HepG2 (cell line): ENCODE results near the gene ZBED5. TPM values are rescaled to one million over a fixed set of nuclear protein-coding genes. Genes with fewer than 3 reads are reported as not detected.

Experiments
- ATAC-seq: fragments of 200-7000 bp; cut with Tn5 transposase; 3 replicates; pipeline ENCODE4 v1.9.1; 2020; ENCODE audit warnings: mild to moderate bottlenecking, moderate library complexity
- BruUV-seq: library from RNA; stranded (reverse); fragments of 400-500 nt; replicated peaks from 2 replicates; lab custom pipeline; 2021; lab: Mats Ljungman, UMichigan
- CTCF ChIA-PET: fragments of 300-600 bp; formaldehyde crosslinking; extraction: SDS; loops from one replicate; lab custom pipeline; 2021; ENCODE audit warnings: low total read pairs, inconsistent platforms, low intra/inter-chr PET ratio; lab: Yijun Ruan, JAX
- POLR2A ChIA-PET: fragments of 350-600 bp; sonication (Branson Sonifier 250); formaldehyde crosslinking; loops from one replicate; lab custom pipeline; 2020; ENCODE audit warnings: antibody characterized with exemption, inconsistent platforms; lab: Yijun Ruan, JAX
- DNase-seq: peaks from one replicate; pipeline ENCODE4 v3.0.0-alpha.2; 2015; ENCODE audit warnings: low spot score
- FAIRE-seq: peaks from 3 replicates; lab custom pipeline; 2011; peaks lifted over from hg19 to GRCh38; lab: Jason Lieb, UNC
- H2AFZ ChIP-seq: one replicate; pipeline ENCODE4 v1.6.1; 2011; ENCODE audit warnings: low read length, inconsistent platforms
- H3K27ac ChIP-seq: fragments of 300-600 bp; 3 replicates; pipeline ENCODE4 v1.8.0; 2011; ENCODE audit warnings: mixed run types, mild to moderate bottlenecking, mixed read lengths, low read length, inconsistent platforms; ENCODE audit not compliant: insufficient read depth; ENCODE audit errors: extremely low read length
- H3K27me3 ChIP-seq, 2 experiments: fragments of 200-600 bp in 1 of 2; 2 replicates in 1 of 2; 3 replicates in 1 of 2; pipeline versions ENCODE4 v1.6.0 to v1.8.0; 2011; ENCODE audit warnings: low read length in 2 of 2, mild to moderate bottlenecking in 2 of 2, moderate library complexity in 2 of 2, inconsistent platforms in 1 of 2; ENCODE audit not compliant: insufficient read depth in 2 of 2, control insufficient read depth in 1 of 2
- H3K36me3 ChIP-seq, 2 experiments: fragments of 200-600 bp in 1 of 2; replicated peaks in 1 of 2; 2 replicates in 1 of 2; 3 replicates in 1 of 2; pipeline versions ENCODE4 v1.5.1 to v1.8.0; 2011; ENCODE audit warnings: low read length in 2 of 2, inconsistent platforms in 1 of 2; ENCODE audit not compliant: insufficient read depth in 2 of 2, control insufficient read depth in 1 of 2
- H3K4me1 ChIP-seq: 2 replicates; pipeline ENCODE4 v1.5.1; 2012; ENCODE audit warnings: low read length, inconsistent platforms; ENCODE audit not compliant: insufficient read depth
- H3K4me2 ChIP-seq: 2 replicates; pipeline ENCODE4 v1.6.0; 2011; ENCODE audit warnings: low read depth, low read length, inconsistent platforms
- H3K4me3 ChIP-seq, 3 experiments: fragments of 200-600 bp in 1 of 3; sonication (generic), shearing (Covaris generic) in 1 of 3; replicated peaks in 1 of 3; 2 replicates each; pipeline ENCODE4 v1.5.1; 2011 to 2016; ENCODE audit warnings: low read length in 3 of 3, inconsistent platforms in 2 of 3, low read depth in 2 of 3, mild to moderate bottlenecking in 2 of 3, control low read depth in 1 of 3, mixed read lengths in 1 of 3; ENCODE audit not compliant: insufficient read depth in 1 of 3
- H3K79me2 ChIP-seq: one replicate; pipeline ENCODE4 v1.6.1; 2011; ENCODE audit warnings: low read length, inconsistent platforms; ENCODE audit not compliant: insufficient read depth
- H3K9ac ChIP-seq: 2 replicates; pipeline ENCODE4 v1.6.0; 2011; ENCODE audit warnings: mild to moderate bottlenecking, low read depth, low read length, inconsistent platforms; ENCODE audit not compliant: insufficient read depth
- H3K9me3 ChIP-seq: 2 replicates; pipeline ENCODE4 v1.5.1; 2012; ENCODE audit warnings: mild to moderate bottlenecking, low read length
- H4K20me1 ChIP-seq: 2 replicates; pipeline ENCODE4 v1.6.0; 2011; ENCODE audit warnings: inconsistent platforms, mild to moderate bottlenecking, low read length, moderate library complexity; ENCODE audit not compliant: insufficient read depth
- EED ChIP-seq: sonication (generic); formaldehyde crosslinking; IDR thresholded peaks from 2 replicates; pipeline ENCODE4 v1.5.0; 2020; ENCODE audit warnings: mild to moderate bottlenecking, missing genetic modification reagents
- MAFK ChIP-seq, 2 experiments: IDR thresholded peaks in 1 of 2; conservative IDR thresholded peaks in 1 of 2; 2 replicates each; pipeline ENCODE4 v1.6.1; 2011; ENCODE audit warnings: improper control_type of control experiment in 2 of 2, low read length in 2 of 2
- RNF2 ChIP-seq: fragments of 450-650 bp; conservative IDR thresholded peaks from 2 replicates; pipeline ENCODE4 v1.6.1; 2016; ENCODE audit warnings: low read depth
- SSRP1 ChIP-seq: IDR thresholded peaks from 2 replicates; pipeline ENCODE4 v1.6.1; 2016; ENCODE audit warnings: control low read depth
- ZMYM4 ChIP-seq: sonication (generic); formaldehyde crosslinking; IDR thresholded peaks from 2 replicates; pipeline ENCODE4 v1.8.1; 2023; ENCODE audit warnings: mild to moderate bottlenecking, missing genetic modification reagents
- ZNF572 ChIP-seq: sonication (generic); formaldehyde crosslinking; IDR thresholded peaks from 2 replicates; pipeline ENCODE4 v1.5.1; 2020; ENCODE audit warnings: mild to moderate bottlenecking, missing genetic modification reagents
- ZSCAN22 ChIP-seq: sonication (generic); formaldehyde crosslinking; IDR thresholded peaks from 2 replicates; pipeline ENCODE4 v1.4.0; 2020; ENCODE audit warnings: mild to moderate bottlenecking, missing genetic modification reagents
- ZZZ3 ChIP-seq: sonication (generic); formaldehyde crosslinking; IDR thresholded peaks from 2 replicates; pipeline ENCODE4 v1.4.0; 2020; ENCODE audit warnings: missing genetic modification reagents, mild to moderate bottlenecking, borderline replicate concordance
- WGBS: methylation state at CpG from one replicate; pipeline ENCODE4 v1.1.6; 2017; ENCODE audit warnings: low lambda C conversion rate; 5-methylcytosine and 5-hydroxymethylcytosine counted together
- in situ Hi-C: cut with HindIII; loops from 2 replicates; pipeline ENCODE4 v1.10.0; 2017; ENCODE audit warnings: low pct_unique_long_range_greater_than_20kb; ENCODE audit not compliant: extremely low pct_ligation_motif_present
- intact Hi-C: fragments of 100-400 bp; cut with micrococcal nuclease; formaldehyde crosslinking; loops from one replicate; pipeline ENCODE4 v1.10.0; 2022; ENCODE audit not compliant: unreplicated experiment
- polyA plus RNA-seq, 8 experiments: library from polyadenylated mRNA; depleted of rRNA in 3 of 8; stranded (reverse) in 7 of 8; unstranded in 1 of 8; fragments of >200 nt; fragmentation: Illumina TruSeq in 4 of 8; extraction: Trizol in 4 of 8; gene quantifications; 2 replicates each; pipeline versions ENCODE4 v1.2.1 to v1.2.3, GENCODE V29; 2011 to 2016; ENCODE audit warnings: low read depth in 4 of 8, missing spikeins in 1 of 8, mixed read lengths in 1 of 8; ENCODE audit not compliant: insufficient read depth in 1 of 8
- total RNA-seq, 5 experiments: library from RNA; depleted of rRNA; stranded (reverse); fragments of >200 nt; fragmentation: Illumina TruSeq; extraction: Trizol; gene quantifications; 2 replicates each; pipeline ENCODE4 v1.2.3, GENCODE V29; 2016; ENCODE audit warnings: low read depth in 1 of 5
- TF ChIP-seq, protein P1 (sequence below): sonication (generic); formaldehyde crosslinking; conservative IDR thresholded peaks from 2 replicates; pipeline ENCODE4 v1.4.0; 2020; ENCODE audit warnings: missing genetic modification reagents
- TF ChIP-seq, protein P2 (sequence below): sonication (generic); formaldehyde crosslinking; IDR thresholded peaks from 2 replicates; pipeline ENCODE4 v1.4.0; 2020; ENCODE audit warnings: mild to moderate bottlenecking, missing genetic modification reagents
- TF ChIP-seq, protein P3 (sequence below): sonication (generic); formaldehyde crosslinking; IDR thresholded peaks from 2 replicates; pipeline ENCODE4 v1.8.0; 2022; ENCODE audit warnings: mild to moderate bottlenecking, missing genetic modification reagents
- TF ChIP-seq, protein P4 (sequence below): sonication (generic); formaldehyde crosslinking; IDR thresholded peaks from 2 replicates; pipeline ENCODE4 v1.8.0; 2022; ENCODE audit warnings: missing genetic modification reagents, mild to moderate bottlenecking, moderate library complexity, borderline replicate concordance

The ZBED5 gene
- total and polyA plus RNA-seq, 2 of the 13 experiments (the other 11 are each of a cell fraction or from before 2014, with no cell fraction given): 18.2 to 38.6 TPM

DNA sequence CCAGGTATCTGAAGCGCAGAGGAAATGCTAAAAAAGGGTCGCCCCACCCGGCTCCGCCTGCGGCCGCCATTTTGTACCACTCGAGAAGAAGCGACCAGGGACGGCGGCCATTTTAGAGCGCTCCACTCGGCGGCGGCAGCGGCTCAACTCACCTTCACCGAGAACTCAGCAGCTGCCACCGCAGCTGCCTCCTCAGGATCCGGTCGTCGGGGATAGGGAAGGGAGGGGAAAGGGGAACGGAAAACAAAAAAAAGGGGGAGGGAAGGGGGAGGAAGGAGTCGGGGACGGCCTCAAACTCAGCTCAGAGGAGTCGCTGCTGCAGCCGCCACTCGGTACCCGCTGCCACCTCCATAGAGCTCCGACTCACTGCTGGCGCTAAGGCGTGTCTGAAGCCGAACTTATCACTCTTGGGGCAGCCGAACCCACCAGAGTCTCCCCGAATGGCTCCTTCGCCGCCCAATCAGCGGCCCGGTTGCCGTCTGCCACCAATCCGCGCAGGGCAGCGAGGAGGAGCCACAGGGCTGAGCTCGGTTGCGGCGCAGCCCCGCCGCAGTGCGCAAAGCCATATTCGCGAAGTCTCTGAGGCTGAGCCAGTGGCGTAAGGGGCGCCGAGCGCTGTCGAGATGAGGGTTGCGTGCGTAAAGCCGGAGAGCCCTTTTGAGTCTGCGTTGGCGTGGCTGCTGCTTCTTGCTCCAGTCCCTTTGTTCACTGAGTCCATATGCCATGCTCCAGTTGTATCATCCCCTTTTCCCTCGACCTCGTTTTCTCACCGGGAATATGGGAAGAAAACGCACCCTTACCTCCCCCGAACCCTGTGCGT is 49.1 kb downstream of the ZBED5 start, which contains the start of gene EIF4G2:
EIF4G2 (minus strand) TSS at position 374 of the 820 bp plus-strand sequence.
- peaks cover 6 to 33% of the 10 kb centered on the region in 2 experiments for H3K36me3 ChIP-seq
- peak within 1 kb of the TSS; percentile 99 for H3K9ac ChIP-seq
- intact Hi-C loops: loop anchor here (2.0 to 5.0 kb wide), 3 partner anchors 50 to 521 kb away; partner anchors contain the start of gene ZBED5
- H3K27ac ChIP-seq: peak within 1 kb of the TSS; percentile 96
- no TSS peak for BruUV-seq
- H3K4me3 ChIP-seq: peak within 1 kb of the TSS; percentile 88 to 99 (median 96)
- H4K20me1 ChIP-seq: peaks cover 3% of the 10 kb centered on the region; the same call in 1 of the 2 replicates
- WGBS: 2% methylated on average over 25 of the region's 65 CpGs
- no peak within 1 kb of the TSS for H2AFZ ChIP-seq
- no peaks in the 10 kb centered on the region for H3K9me3 ChIP-seq
- H3K4me1 ChIP-seq: peaks cover 40% of the 10 kb centered on the region
- FAIRE-seq: peak; percentile 67
- peak; percentile 95 for DNase-seq
- in situ Hi-C loops: loop anchor here (5.0 kb wide), 1 partner anchor 49 kb away; the partner anchor contains the start of gene ZBED5
- peak within 1 kb of the TSS; percentile 93 for H3K4me2 ChIP-seq
- POLR2A ChIA-PET: interaction anchor here (0.7 to 4.5 kb wide), 48 partner anchors 8 to 1844 kb away, joined by 3 to 130 read pairs (median 5); partner anchors contain the start of genes CTR9, RNF141, TMEM9B and USP47
- ATAC-seq: peak; percentile 97
- no peaks in the 10 kb centered on the region; a peak in 1 of 5 replicates for H3K27me3 ChIP-seq
- CTCF ChIA-PET: no interaction called here
- H3K79me2 ChIP-seq: peaks cover 44% of the 10 kb centered on the region
- TF ChIP-seq ZMYM4 (CRISPR knock-in tag) (peak; percentile 96), ZSCAN22 (CRISPR knock-in tag) (peak; percentile 50; the same call in 1 of the 2 replicates), MAFK (conservative IDR thresholded peaks at IDR 0.05 in 1 of 2, IDR thresholded peaks at IDR 0.05 in 1 of 2; ENCODE audit: low read length in 2 of 2) (no peak), SSRP1 (CRISPR knock-in tag) (no peak), ZZZ3 (CRISPR knock-in tag) (no peak), ZNF572 (CRISPR knock-in tag) (peak; percentile 12; the same call in 1 of the 2 replicates), EED (CRISPR knock-in tag) (no peak; the same call in 1 of the 2 replicates), RNF2 (peak; percentile 21; the same call in 1 of the 2 replicates)
- TF ChIP-seq, protein P1, sequence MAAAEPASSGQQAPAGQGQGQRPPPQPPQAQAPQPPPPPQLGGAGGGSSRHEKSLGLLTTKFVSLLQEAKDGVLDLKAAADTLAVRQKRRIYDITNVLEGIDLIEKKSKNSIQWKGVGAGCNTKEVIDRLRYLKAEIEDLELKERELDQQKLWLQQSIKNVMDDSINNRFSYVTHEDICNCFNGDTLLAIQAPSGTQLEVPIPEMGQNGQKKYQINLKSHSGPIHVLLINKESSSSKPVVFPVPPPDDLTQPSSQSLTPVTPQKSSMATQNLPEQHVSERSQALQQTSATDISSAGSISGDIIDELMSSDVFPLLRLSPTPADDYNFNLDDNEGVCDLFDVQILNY (CRISPR knock-in tag): no peak
- TF ChIP-seq, protein P2, sequence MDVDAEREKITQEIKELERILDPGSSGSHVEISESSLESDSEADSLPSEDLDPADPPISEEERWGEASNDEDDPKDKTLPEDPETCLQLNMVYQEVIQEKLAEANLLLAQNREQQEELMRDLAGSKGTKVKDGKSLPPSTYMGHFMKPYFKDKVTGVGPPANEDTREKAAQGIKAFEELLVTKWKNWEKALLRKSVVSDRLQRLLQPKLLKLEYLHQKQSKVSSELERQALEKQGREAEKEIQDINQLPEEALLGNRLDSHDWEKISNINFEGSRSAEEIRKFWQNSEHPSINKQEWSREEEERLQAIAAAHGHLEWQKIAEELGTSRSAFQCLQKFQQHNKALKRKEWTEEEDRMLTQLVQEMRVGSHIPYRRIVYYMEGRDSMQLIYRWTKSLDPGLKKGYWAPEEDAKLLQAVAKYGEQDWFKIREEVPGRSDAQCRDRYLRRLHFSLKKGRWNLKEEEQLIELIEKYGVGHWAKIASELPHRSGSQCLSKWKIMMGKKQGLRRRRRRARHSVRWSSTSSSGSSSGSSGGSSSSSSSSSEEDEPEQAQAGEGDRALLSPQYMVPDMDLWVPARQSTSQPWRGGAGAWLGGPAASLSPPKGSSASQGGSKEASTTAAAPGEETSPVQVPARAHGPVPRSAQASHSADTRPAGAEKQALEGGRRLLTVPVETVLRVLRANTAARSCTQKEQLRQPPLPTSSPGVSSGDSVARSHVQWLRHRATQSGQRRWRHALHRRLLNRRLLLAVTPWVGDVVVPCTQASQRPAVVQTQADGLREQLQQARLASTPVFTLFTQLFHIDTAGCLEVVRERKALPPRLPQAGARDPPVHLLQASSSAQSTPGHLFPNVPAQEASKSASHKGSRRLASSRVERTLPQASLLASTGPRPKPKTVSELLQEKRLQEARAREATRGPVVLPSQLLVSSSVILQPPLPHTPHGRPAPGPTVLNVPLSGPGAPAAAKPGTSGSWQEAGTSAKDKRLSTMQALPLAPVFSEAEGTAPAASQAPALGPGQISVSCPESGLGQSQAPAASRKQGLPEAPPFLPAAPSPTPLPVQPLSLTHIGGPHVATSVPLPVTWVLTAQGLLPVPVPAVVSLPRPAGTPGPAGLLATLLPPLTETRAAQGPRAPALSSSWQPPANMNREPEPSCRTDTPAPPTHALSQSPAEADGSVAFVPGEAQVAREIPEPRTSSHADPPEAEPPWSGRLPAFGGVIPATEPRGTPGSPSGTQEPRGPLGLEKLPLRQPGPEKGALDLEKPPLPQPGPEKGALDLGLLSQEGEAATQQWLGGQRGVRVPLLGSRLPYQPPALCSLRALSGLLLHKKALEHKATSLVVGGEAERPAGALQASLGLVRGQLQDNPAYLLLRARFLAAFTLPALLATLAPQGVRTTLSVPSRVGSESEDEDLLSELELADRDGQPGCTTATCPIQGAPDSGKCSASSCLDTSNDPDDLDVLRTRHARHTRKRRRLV (CRISPR knock-in tag): 0 out of 2 replicates have a peak, but pooled peaks have one; percentile 74
- TF ChIP-seq, protein P3, sequence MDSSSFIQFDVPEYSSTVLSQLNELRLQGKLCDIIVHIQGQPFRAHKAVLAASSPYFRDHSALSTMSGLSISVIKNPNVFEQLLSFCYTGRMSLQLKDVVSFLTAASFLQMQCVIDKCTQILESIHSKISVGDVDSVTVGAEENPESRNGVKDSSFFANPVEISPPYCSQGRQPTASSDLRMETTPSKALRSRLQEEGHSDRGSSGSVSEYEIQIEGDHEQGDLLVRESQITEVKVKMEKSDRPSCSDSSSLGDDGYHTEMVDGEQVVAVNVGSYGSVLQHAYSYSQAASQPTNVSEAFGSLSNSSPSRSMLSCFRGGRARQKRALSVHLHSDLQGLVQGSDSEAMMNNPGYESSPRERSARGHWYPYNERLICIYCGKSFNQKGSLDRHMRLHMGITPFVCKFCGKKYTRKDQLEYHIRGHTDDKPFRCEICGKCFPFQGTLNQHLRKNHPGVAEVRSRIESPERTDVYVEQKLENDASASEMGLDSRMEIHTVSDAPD (CRISPR knock-in tag): no peak
- TF ChIP-seq, protein P4, sequence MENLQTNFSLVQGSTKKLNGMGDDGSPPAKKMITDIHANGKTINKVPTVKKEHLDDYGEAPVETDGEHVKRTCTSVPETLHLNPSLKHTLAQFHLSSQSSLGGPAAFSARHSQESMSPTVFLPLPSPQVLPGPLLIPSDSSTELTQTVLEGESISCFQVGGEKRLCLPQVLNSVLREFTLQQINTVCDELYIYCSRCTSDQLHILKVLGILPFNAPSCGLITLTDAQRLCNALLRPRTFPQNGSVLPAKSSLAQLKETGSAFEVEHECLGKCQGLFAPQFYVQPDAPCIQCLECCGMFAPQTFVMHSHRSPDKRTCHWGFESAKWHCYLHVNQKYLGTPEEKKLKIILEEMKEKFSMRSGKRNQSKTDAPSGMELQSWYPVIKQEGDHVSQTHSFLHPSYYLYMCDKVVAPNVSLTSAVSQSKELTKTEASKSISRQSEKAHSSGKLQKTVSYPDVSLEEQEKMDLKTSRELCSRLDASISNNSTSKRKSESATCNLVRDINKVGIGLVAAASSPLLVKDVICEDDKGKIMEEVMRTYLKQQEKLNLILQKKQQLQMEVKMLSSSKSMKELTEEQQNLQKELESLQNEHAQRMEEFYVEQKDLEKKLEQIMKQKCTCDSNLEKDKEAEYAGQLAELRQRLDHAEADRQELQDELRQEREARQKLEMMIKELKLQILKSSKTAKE: no peak; the same call in 1 of the 2 replicates
